Measurements from ENCODE around the gene UHRF1. TPM values are rescaled to one million over a fixed set of nuclear protein-coding genes. Genes with fewer than 3 reads are reported as not detected.
"Not testable (repeated sequence)": the region's sequence is repeated elsewhere in the genome, so short reads cannot be mapped to it uniquely, and the experiment has no call there.

UHRF1 gene
- total and polyA plus RNA-seq, 7 donors = 0.36 to 10.5 (median 1.5) TPM

DNA sequence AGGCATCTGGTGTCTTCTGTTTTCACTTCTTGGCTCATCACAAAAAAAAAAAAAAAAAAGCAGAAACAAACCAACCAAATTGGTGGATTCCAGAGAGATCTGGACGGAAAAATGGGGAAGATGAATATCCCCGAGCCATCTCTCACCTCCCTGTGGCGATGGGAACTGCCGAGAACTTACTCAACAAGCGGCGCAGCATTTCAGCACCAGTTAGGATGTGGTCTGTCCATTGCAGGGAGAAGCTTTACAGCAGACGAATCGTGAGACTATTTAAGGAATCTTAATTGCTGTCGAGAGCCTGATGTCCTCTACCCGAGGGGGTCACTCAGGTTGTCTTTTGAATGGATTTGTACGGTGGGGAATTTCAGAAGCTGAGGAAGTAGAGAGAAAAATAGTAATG is 42.4 kb downstream of the UHRF1 start:
- TF ChIP-seq POLR2AphosphoS5 (IDR thresholded peaks at IDR 0.05) (no peak), POLR2A (IDR thresholded peaks at IDR 0.05) (no peak), EP300 (IDR thresholded peaks at IDR 0.05) (no peak)
- TF ChIP-seq, protein P1, sequence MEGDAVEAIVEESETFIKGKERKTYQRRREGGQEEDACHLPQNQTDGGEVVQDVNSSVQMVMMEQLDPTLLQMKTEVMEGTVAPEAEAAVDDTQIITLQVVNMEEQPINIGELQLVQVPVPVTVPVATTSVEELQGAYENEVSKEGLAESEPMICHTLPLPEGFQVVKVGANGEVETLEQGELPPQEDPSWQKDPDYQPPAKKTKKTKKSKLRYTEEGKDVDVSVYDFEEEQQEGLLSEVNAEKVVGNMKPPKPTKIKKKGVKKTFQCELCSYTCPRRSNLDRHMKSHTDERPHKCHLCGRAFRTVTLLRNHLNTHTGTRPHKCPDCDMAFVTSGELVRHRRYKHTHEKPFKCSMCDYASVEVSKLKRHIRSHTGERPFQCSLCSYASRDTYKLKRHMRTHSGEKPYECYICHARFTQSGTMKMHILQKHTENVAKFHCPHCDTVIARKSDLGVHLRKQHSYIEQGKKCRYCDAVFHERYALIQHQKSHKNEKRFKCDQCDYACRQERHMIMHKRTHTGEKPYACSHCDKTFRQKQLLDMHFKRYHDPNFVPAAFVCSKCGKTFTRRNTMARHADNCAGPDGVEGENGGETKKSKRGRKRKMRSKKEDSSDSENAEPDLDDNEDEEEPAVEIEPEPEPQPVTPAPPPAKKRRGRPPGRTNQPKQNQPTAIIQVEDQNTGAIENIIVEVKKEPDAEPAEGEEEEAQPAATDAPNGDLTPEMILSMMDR (IDR thresholded peaks at IDR 0.05) = no peak
- Histone ChIP-seq H3K36me3 (no peaks in the 10 kb centered on the region), H3K4me3 (no peak overlapping the region), H3K4me1 (no peaks in the 10 kb centered on the region), H3K9me3 (no peaks in the 10 kb centered on the region), H3K27ac (no peak overlapping the region), H3K27me3 (no peaks in the 10 kb centered on the region)
- intact Hi-C loops (cut with DNase I) = no loop called here
- DNase-seq = no peak
- 91% methylated on average over 11 of the region's 11 CpGs for WGBS, 2 donors

DNA sequence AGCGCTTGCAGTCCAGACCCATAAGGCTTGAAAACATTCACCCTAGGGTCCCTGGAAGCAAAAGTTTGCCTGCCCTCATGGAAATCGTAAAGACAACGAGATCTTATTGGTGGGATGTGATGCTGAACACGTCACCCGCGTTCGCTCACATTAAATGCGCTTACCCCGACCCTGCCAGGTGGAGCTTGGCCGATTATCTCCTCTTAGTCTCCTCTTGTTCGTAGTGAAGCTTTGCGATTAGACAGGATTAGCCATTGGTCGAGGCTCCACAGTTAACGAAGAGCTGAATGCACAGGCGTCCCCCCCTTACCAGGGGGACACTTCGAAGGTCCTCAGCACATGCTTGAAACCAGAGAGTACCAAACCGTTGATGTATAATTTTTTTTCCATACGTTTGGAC is 43.6 kb downstream of the UHRF1 start:
- WGBS, 2 donors = 92 to 95% methylated on average over 18 of the region's 18 CpGs
- TF ChIP-seq POLR2AphosphoS5 (IDR thresholded peaks at IDR 0.05) = no peak
- TF ChIP-seq, protein P1 (IDR thresholded peaks at IDR 0.05) = no peak
- TF ChIP-seq EP300 (IDR thresholded peaks at IDR 0.05) = no peak
- TF ChIP-seq POLR2A (IDR thresholded peaks at IDR 0.05) = no peak
- Histone ChIP-seq H3K27me3 (no peaks in the 10 kb centered on the region), H3K27ac (no peak overlapping the region), H3K4me3 (no peak overlapping the region), H3K4me1 (no peaks in the 10 kb centered on the region), H3K36me3 (no peaks in the 10 kb centered on the region), H3K9me3 (no peaks in the 10 kb centered on the region)
- intact Hi-C loops (cut with DNase I) = no loop called here
- DNase-seq = no peak

DNA sequence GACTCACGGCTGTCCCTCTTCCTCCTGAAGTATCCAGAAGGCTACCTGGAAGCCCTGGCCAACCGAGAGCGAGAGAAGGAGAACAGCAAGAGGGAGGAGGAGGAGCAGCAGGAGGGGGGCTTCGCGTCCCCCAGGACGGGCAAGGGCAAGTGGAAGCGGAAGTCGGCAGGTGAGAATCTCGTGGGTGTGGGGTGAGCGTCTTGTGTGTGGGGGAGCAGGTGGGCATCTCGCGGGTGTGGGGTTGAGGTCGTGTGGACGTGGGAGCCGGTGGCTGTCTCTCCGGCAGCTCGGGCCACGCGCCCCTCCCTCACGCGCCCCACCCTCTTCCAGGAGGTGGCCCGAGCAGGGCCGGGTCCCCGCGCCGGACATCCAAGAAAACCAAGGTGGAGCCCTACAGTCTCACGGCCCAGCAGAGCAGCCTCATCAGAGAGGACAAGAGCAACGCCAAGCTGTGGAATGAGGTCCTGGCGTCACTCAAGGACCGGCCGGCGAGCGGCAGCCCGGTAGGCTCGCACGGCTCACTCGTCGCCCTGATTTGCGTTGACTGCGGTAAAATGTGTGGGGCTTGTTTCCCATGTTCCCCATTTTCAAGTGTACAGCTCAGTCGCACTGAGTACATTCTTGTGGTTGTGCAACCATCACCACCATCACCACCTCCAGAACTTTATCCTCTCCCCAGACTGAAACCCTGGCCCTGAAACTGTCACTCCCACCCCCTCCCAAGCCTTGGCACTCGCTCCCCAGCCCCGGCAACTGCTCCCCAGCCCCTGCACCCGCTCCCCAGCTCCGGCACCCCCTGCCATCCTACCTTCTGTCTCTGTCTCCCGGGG is 45.2 kb downstream of the UHRF1 start:
- DNase-seq; H3K4me3 ChIP-seq; H3K4me1 ChIP-seq; H3K36me3 ChIP-seq; H3K27ac ChIP-seq; intact Hi-C loops (cut with DNase I); H3K9me3 ChIP-seq; H3K27me3 ChIP-seq: not testable (repeated sequence)
- WGBS, 2 donors = 92 to 94% methylated on average over 46 of the region's 46 CpGs

DNA sequence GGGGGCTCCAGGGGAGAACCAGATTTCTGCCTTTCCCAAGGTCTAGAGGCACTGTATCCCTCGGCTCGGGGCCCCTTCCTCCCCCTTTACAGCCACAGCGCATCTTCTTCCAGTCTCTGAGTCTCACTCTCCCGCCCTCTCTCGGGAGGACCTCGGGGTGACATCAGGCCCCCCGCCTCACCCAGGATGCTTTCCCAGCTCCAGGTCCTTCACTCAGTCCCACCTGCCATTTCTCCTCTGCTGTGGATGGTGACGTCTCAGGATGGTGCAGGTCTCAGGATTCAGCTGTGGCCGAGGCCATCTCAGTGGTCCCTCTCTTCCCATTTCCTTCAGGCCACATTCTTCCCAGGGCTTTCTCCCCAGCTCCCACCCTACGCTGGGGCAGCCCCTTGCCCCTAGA is 46.0 kb downstream of the UHRF1 start:
- no peaks in the 10 kb centered on the region for H3K36me3 ChIP-seq
- intact Hi-C loops (cut with DNase I) = no loop called here
- 95 to 98% methylated on average over 10 of the region's 10 CpGs for WGBS, 2 donors
- TF ChIP-seq POLR2AphosphoS5 (IDR thresholded peaks at IDR 0.05) (no peak), EP300 (IDR thresholded peaks at IDR 0.05) (no peak), POLR2A (IDR thresholded peaks at IDR 0.05) (no peak)
- TF ChIP-seq, protein P1 (IDR thresholded peaks at IDR 0.05) = no peak
- no peak for DNase-seq
- H3K4me3 ChIP-seq = no peak overlapping the region
- no peaks in the 10 kb centered on the region for H3K4me1 ChIP-seq
- H3K27me3 ChIP-seq = no peaks in the 10 kb centered on the region
- H3K27ac ChIP-seq = no peak overlapping the region
- no peaks in the 10 kb centered on the region for H3K9me3 ChIP-seq

DNA sequence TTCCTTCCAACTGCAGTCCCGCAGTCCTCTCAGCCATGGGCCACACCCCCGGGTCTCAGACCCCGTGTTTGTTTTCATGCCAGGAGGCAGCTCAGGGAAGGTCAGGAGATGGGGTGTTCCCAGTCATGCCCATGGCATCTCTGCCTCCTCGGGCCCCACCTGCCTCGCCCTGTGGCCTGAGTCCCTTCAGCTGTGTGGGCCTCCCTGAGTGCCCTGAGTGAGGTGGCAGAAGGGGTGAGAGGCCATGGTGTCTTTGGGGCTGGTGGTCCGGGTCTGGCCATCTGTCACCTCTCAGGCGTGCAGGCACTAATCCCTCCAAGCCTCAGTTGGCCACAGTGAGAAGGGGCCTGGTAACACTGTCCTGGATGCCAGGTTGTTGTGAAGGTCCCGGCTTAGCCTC is 48.7 kb downstream of the UHRF1 start:
- TF ChIP-seq, protein P1 (IDR thresholded peaks at IDR 0.05) = no peak
- TF ChIP-seq POLR2AphosphoS5 (IDR thresholded peaks at IDR 0.05) (no peak), POLR2A (IDR thresholded peaks at IDR 0.05) (no peak), EP300 (IDR thresholded peaks at IDR 0.05) (no peak)
- no peak for DNase-seq
- WGBS, 2 donors = 94 to 96% methylated on average over 8 of the region's 8 CpGs
- Histone ChIP-seq H3K27ac (no peak overlapping the region), H3K4me1 (no peaks in the 10 kb centered on the region), H3K27me3 (no peaks in the 10 kb centered on the region), H3K4me3 (no peak overlapping the region), H3K9me3 (no peaks in the 10 kb centered on the region), H3K36me3 (no peaks in the 10 kb centered on the region)
- intact Hi-C loops (cut with DNase I) = no loop called here
